ENCODE results near the gene PNPLA2.
A peak's percentile ranks its signal among the peaks of the same experiment; 100 is the strongest.

PNPLA2 gene

DNA sequence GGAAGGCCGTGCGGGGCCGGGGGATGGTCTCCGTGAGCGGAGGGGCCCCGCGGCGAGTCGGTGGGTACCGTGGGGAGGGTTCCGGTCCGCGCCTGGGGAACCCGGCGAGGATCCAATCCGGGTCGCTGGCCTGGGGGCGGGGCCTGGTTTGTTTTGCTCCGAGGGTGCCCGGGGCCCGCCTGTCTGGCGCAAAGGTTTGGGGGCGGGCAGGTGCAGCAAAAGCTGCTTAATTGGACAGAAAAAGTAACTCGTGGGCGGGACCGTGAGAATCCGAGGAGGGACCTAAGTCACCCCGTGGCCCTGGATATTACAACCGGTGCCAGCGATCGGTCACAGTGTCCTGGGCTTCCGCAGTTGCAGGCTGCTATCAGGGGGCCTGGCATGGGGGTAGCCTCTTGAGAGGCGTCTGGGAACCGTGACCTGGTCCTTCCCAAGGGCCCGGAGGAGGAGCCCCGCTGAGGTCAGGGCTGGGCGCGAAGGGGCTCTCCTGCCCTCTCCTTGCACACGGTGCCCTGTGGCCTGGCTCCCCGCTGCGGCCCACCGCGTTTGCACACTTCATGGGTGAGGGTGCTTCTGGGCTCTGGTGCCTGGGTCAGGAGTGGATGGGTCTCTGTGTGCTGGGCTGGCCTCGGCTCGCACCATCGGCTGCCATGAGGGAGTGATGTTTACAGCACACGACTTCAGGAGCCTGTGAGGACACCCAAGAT lies 1.4 kb downstream of the PNPLA2 start:
- peak; percentile 86 to 89 for DNase-seq

DNA sequence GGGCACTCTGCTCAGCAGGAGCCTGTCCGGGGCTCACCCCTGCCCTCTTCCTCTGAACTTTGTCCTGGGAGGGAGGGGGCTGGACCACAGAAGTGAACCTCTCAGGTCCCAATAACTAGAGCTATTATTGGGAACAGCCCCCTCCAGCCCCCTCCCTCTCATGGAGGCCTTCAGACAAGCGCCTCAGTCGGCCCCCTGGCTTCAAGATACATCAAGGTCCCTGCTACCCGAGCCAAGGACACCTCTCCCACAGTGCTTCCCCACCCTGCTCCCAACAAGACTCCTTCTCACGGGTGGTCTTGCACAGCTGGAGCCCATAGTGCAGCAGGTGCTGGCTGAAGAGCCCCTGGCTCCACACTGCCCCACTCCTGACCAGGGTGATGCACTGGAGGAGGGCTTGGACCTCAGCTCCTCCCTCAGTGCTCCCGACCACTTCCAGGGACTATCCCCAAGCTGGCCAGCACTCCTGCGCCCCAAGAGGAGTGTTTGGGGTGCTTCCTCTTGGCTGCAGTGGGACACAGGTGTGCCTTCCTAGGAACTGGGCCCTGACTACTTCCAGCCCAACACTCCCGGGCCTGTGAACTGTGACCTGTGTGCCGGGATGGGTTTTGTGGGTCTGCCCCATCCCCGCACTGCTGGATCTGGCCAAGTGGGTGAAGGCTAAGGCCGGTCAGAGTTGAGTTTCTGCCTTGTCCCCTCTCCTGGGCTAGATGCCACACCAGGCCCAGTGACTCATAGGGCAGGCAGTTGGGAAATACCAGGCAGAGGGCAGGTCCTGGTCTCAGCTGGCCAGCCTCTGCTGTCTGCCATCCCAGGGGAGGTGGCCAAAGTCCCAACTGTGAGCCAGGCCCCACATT lies 2.2 kb downstream of the PNPLA2 start:
- DNase-seq, result no peak

DNA sequence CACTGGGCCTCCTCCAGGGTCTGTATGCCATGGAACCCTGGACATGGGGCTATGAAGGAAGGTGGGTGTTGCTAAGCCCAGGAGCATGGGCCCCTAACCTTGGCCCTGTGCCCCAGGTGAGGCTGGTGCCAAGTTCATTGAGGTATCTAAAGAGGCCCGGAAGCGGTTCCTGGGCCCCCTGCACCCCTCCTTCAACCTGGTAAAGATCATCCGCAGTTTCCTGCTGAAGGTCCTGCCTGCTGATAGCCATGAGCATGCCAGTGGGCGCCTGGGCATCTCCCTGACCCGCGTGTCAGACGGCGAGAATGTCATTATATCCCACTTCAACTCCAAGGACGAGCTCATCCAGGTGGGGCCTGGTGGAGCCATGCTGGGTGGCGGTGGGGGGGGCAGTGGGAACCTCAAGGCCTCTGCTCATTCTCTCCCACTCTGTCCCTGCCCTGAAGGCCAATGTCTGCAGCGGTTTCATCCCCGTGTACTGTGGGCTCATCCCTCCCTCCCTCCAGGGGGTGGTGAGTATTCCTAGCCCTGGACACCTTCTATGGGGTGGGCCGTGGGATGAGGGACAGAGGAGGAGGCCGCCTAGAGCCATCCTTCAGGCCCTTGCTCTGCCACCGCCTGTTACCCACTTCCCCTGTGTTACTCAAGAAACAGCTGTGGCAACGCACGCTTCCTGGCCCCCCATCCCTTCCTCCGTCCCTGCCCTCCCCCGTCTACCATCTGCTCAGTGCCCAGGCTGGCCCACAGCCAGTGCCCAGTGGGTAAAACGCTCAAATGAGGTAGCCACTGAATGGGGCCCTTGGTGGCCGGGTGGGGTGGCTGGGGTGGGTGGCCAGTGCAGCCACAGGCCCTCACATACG lies 3.0 kb downstream of the PNPLA2 start:
- no peak for DNase-seq

DNA sequence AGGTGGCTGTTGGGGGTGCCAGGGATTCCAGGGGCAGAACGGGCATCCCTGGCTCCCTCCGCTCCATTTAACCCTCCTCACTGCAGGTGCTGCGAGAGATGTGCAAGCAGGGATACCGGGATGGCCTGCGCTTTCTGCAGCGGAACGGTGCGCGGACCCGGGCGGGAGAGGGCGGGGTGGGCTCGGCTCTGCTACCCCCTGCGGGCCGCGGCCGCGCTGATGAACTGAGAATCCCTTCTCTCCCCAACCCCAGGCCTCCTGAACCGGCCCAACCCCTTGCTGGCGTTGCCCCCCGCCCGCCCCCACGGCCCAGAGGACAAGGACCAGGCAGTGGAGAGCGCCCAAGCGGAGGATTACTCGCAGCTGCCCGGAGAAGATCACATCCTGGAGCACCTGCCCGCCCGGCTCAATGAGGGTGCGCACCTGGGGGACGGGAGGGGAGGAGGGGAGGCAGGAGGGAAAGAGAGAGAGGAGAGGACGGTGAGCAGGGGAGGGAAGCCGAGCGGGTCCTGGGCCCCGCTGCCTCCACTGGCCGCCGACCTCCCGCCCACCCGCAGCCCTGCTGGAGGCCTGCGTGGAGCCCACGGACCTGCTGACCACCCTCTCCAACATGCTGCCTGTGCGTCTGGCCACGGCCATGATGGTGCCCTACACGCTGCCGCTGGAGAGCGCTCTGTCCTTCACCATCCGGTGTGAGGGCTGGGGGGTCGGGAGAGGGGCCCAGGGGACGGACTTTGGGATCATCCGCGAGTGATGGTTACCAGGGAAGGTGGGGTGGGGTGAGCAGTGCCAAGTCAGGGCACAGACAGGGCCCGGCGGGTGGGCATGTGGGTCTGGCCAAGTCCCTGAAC lies 5.0 kb downstream of the PNPLA2 start:
- DNase-seq, result no peak

DNA sequence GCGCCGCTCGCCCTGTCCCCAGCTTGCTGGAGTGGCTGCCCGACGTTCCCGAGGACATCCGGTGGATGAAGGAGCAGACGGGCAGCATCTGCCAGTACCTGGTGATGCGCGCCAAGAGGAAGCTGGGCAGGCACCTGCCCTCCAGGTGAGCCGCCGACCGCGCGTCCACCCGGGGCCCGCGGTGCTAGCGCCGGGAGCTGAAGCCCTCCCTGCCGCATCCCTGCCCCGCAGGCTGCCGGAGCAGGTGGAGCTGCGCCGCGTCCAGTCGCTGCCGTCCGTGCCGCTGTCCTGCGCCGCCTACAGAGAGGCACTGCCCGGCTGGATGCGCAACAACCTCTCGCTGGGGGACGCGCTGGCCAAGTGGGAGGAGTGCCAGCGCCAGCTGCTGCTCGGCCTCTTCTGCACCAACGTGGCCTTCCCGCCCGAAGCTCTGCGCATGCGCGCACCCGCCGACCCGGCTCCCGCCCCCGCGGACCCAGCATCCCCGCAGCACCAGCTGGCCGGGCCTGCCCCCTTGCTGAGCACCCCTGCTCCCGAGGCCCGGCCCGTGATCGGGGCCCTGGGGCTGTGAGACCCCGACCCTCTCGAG lies 5.7 kb downstream of the PNPLA2 start:
- DNase-seq, result no peak

DNA sequence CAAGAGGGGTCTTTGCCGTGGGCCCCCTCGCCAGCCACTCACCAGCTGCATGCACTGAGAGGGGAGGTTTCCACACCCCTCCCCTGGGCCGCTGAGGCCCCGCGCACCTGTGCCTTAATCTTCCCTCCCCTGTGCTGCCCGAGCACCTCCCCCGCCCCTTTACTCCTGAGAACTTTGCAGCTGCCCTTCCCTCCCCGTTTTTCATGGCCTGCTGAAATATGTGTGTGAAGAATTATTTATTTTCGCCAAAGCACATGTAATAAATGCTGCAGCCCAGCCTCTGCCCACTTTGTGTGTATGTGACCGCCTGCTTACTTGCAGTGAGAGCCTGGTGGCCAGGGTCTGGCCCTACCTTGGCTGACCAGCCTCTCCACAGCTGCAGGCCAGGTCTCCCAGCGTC lies 6.2 kb downstream of the PNPLA2 start:
- DNase-seq, result no peak

DNA sequence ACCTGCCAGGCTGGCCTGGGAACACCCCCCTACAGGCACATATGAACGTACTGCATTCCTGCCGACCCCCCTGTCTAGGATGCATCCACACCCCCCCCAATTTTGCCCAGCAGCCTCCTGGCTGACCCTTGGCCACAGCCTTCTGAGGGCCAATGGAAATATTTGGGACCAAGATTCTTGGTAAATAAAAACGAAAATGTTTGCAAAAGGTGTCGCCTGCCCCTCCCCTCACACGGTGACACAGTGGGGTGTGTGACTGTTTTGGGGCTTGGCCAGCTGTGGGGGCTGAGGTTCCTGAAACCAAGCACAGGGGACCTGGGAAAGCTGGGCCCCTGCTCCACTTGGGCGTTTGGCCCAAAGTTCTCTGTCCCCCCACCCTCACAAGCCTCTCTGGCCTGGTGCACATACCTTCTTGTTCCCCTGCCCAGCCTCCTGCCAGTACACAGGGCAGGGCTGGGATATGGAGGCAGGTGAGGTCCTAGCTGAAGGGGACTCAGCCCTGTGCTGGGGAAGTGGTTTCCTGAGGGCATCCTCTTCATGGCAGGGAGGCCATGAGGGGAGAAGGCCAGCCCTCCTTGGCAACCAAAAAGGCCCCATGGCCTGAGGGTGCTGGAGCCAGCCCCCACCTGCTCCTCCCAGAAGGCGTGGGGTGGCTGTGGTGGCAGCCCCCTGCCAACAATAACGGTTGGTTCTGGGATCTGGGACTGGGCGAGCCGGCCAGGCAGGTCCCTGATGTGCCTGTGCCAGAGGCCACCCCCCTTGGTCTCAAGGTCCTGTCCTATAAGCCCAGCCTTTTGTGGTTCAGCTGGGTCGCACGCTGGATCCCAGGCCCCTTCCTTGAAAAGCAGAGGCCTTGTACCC lies 6.9 kb downstream of the PNPLA2 start:
- no peak for DNase-seq

DNA sequence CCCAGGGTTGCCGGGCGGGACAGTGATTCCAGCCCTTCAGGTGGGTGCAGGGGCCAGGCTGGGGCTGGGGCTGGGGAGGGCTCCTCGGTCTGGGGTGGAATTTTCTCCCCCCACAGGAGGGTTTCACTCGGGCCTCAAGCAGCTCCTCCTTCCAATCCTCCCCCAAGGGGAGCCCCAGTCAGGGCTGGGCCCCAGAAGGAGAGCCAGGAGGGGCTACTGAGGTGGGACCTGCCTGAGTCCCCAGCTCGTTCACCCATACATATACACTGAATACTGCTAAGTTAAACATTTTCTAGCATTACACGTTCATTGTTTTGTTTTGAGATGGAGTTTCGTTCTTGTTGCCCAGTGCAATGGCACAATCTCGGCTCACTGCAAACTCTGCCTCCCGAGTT lies 7.5 kb downstream of the PNPLA2 start:
- DNase-seq, result no peak

DNA sequence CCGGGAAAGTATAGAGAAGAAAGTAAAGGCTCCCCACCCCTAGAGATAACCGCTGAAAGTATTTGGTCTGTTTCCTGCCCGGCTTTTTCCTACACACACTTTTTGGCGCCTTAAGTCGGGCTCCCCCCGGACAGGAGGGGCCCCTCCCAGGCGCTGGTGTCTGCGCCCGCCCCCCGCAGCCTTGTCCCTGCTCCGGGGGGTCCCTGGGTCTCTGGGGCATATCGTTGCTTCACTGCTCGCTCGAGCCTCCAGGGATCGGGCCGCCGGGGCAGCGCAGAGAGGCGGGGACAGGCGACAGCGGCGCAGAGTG lies 8.1 kb downstream of the PNPLA2 start:
- no peak for DNase-seq

DNA sequence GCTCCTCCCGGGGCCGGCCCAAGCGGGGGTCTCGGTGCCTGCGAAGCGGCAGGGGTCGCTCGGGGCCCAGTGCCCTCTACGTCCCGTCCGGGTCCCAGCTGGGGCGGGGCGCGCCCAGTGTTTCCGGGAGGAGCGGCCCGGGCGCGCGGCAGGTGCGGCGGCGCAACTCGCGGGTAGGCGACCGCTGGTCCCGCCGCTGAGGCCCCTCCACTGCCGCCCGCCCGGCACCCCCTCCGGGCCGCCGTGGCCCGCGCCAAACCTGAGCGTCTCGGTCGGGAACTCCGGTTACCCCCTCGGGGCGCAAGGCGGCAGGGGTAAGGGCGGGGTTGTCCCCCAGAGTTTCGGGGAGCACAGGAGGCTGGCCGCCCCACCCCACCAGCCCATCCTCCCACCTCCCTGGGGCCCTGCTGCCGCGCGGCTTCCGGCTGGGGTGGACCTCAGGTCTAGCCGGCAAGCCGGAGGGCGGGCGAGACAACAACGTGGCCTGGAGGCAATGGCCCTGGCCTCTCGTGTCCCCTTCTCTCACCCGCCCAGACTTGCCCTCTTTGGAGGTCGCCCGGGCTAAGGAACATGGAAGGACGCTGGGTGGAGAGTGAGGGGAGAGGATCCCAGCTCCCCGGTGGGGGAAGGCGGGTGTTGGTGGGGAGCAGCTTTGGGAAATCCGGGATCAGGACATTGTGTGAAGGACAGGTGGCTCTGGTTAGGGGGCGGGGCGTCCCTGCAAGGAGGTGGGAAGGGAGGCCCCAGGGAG lies 8.6 kb downstream of the PNPLA2 start:
- DNase-seq, result no peak

DNA sequence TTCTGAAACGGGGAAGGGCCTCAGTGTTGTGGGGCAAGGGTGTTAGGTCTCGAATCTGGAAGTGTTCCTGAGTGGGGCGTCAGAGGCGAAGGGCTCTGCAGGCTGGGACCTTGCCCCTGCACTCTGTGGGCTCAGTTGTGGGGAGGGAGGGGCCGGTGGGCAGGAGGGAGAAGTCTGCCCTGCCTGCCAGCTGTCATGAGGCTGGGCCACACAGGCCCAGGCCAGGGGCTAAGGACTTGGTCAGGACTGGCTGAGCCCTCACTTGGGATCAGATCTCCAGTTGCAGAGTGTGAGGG lies 9.1 kb downstream of the PNPLA2 start, which contains the start of gene CRACR2B:
TSS of gene CRACR2B (plus strand) at position 23 of the 296 bp plus-strand sequence. CDS start 689 bp downstream, outside the sequence.
- no peak for DNase-seq

DNA sequence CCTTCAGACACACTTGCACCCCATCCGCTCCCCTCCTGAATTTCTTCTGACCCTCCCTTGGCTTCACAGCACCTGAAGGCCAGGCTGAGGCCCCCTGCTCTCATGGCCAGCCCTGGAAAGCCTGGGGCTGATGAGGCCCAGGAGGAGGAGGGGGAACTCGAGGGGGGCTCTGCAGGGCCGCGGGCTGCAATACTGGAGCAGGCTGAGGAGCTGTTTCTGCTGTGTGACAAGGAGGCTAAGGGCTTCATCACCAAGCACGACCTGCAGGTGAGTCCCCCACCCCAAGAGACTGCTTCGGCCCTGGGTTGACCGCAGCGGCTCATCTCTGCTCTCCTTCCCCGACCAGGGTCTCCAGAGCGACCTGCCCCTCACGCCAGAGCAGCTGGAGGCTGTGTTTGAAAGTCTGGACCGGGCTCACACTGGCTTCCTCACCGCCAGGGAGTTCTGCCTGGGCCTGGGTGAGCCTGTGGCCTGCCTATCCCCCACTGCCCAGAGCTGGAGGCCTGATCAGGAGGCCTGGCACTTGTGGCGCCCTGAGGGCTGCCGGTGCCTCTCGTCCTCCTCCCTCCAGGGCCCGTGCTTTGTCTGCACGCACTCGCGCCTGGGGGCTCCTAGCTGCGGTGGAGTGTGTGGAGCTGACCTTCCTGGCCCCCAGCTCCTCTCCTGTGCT lies 9.9 kb downstream of the PNPLA2 start:
- DNase-seq, result no peak

DNA sequence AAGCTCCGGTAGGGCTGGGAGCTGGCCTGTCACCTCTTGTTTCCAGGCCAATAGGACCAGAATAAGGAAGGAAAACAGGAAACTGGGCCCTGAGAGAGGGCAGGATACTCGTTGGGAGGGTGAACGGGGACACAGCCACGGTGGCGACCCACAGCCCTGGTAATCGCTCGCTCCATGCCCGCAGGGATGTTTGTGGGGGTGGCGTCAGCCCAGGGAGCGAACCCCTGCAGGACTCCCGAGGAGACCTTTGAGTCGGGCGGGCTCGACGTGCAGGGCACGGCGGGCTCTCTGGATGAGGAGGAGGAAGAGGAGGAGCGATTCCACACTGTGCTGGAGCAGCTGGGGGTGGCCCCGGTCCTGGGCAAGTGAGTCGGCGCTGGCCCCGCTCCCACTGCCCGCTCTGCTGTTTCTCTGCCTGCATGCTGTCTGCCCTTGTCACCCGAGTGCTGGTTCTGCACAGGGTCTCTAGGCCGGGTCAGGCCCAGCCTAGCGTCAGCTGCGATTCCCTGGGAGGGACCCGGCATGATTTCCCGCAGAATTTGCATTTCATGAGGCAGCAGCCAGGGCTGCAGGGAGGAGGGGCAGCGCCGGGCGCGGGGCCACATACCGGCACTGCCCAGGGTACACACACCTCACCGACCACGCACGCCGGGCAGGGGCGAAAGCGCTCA lies 10.6 kb downstream of the PNPLA2 start:
- DNase-seq, result no peak

DNA sequence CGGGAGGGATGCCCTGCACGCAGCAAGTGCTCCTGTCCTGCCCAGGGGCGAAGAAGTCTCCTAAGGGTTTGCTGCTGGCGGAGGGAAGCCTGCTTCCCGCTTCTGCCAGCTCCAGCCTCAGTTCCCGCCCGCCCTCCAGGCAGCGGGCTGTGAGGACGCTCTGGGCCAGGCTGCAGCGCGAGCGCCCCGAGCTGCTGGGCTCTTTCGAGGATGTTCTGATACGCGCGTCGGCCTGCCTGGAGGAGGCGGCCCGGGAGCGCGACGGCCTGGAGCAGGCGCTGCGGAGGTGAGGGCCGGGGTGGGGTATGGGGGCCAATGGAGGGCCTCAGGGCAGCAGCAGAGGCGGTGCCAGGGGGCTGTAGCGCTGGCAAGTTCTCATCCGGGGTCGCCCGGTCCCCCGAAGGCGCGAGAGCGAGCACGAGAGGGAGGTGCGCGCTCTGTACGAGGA lies 11.2 kb downstream of the PNPLA2 start:
- DNase-seq, result no peak

DNA sequence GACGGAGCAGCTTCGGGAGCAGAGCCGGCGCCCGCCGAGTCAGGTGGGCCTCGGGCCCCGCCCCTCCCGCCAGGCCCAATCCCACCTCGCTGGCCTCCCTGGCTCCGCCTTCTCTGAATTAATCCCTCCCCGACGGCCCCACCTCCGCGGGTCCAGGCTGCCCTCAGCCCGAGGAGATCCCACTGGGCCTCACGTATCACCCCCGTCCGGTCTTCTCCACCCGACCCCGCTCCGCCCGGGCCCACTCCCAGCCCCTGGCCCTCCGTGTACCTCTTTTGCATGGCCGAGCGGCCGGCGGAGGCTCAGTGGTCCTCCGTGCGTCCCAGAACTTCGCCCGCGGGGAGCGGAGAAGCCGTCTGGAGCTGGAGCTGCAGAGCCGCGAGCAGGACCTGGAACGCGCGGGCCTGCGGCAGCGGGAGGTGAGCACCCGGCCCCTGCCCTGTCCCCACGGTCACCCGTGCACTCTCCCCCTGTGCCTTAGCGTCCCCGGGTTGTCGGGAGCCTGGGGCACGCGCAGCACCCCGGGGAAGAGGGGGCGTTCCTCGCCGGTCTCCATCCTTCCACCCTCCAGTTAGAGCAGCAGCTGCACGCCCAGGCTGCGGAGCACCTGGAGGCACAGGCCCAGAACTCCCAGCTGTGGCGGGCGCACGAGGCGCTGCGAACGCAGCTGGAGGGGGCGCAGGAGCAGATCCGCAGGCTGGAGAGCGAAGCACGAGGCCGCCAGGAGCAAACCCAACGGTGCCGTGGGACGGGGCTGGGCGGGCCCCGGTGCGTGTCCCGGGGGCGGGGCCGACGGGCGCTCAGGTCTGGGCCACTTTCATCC lies 11.8 kb downstream of the PNPLA2 start:
- peak; percentile 47 to 53 for DNase-seq

DNA sequence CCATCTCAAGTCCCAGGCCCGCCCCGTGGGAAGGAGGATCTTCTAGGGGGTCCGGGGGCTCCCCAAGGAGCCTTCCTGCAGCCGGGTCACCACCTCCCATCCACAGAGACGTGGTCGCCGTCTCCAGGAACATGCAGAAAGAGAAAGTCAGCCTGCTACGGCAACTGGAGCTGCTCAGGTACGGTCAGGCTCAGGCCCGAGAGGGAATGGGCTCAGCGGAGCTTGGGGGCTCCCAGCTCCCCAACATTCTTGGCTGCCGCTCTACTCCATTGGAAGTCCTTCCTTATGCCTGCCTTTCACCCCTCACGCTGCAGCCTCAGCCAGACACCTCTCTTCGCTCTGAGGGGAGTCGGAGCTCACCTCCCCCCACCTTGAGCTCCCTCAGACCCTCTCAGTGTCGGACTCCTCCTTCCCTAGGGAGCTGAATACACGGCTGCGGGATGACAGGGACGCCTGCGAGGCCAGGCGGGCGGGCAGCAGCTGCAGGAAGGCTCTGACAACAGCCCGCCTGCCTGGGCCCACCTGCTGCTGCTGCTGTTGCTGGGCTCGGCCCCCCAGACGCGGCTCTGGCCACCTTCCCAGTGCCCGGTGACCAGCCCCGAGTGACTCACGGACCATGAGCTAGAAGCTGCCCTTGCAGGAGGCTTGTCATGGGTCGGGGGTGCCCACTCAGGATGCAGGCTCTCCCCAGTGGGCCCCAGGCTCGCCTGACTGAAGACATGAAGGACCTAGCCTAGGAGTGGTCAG lies 12.6 kb downstream of the PNPLA2 start:
- no peak for DNase-seq

DNA sequence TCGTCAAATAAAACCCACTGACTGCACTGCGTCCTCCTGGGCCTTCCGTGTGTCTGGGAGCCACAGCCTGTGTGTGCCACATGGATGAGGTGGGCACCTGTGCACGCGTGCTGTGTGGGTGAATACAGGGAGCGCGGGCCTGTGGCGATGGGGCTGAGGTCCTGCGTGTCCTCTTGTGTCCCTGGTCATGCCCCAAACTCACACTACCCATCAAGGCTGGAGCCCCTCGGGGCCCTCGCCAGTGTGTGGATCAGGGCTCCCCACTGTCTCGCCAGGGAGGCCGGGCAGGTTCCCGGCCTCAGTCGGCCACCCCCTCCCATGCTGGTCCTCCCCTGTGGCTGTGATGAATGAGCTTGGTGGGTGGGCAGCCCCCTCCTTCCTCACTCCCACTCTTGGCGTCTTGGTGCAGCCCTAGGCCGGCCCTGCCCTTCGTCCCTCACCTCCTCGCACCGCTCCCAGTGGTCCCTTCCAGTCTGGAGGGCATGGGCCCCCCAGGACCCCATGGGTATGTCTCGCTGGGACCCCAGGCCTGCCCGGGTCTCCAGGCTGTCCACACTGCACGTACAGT lies 13.3 kb downstream of the PNPLA2 start:
- DNase-seq, result no peak

All from stimulated activated CD4-positive, alpha-beta T cell treated with anti-CD3 and anti-CD28 coated beads, Interleukin-4, amount 100 ng/mL, for 4 hours (primary cell).